Pons (tissue), 1 donor: Measurements from ENCODE around the gene UAP1L1.

ENCODE experiments used
- DNase-seq: peaks from one replicate; pipeline ENCODE4 v3.0.0-alpha.2; 2016; ENCODE audit warnings: low spot score

Gene UAP1L1

GRCh38 chr9:137097761-137098462 is 20.6 kb downstream of the UAP1L1 start:
- no peak for DNase-seq

DNA sequence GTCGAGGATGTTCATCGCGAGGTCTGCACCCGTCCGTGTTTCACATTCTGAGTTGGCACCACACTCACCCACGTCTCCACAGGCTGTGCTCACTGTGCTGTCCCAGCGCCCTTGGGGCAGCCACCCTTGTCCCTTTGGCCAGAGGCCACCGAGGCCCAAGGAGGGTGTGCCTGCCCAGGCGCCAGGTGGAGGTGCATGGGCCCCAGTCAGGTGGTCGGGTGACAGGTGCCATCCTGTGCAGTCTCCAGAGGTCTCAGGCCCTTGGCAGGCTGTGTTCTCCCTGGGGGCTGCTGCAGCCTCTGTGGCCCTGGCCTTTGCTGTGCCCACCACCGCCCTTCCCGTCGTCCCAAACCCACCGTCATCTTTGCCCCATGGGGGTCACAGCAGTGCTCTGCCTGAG is 21.9 kb downstream of the UAP1L1 start:
- DNase-seq = no peak

- DNase-seq = no peak
Observed at GRCh38 chr9:137103206-137103999, 26.1 kb downstream of the UAP1L1 start.

- no peak for DNase-seq
Observed at GRCh38 chr9:137105814-137106661, 28.7 kb downstream of the UAP1L1 start.

- no peak for DNase-seq
Observed at GRCh38 chr9:137106662-137107250, 29.4 kb downstream of the UAP1L1 start.

DNA sequence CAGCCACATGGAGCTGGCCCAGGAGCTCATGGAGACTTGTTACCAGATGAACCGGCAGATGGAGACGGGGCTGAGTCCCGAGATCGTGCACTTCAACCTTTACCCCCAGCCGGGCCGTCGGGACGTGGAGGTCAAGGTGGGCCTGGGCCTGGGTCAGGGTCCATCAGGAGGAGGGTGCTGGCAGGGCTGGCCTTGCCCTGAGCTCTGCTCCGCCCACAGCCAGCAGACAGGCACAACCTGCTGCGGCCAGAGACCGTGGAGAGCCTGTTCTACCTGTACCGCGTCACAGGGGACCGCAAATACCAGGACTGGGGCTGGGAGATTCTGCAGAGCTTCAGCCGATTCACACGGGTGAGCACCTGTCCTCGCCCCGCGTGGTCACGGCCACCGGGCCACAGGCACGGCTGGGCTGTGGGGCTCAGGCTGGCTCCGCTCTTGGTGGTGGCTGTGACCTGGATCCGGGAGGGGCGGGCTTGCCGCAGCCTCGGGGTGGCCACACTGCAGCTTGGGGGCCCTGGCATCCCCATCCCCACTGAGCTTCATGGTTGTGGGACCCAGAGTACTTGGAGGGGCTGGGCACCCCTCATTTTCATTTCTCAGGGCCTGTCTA is 30.1 kb downstream of the UAP1L1 start:
- DNase-seq = no peak

DNA sequence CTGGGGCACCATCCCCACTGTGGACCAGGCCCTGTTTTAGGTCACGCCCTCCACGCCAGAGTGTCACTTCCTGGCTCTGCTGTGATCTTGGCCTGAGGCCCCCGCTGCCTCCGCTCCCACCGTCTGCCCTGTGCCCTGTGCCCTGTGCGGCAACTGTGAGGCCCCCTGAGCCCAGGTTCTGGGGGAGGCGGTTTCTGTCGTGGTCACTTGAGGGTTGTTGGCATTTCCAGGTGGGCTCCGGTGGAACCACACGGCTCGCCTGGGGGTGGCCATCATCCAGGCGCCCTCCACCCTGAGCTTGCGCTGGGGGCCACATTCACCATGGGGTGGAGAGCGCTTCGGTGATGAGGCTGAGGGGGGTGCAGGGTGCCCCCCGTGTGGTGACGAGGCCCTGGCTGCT is 30.7 kb downstream of the UAP1L1 start:
- no peak for DNase-seq

- DNase-seq = no peak
Observed at GRCh38 chr9:137108608-137109249, 31.4 kb downstream of the UAP1L1 start.

GRCh38 chr9:137109250-137110146 is 32.2 kb downstream of the UAP1L1 start:
- DNase-seq = no peak

DNA sequence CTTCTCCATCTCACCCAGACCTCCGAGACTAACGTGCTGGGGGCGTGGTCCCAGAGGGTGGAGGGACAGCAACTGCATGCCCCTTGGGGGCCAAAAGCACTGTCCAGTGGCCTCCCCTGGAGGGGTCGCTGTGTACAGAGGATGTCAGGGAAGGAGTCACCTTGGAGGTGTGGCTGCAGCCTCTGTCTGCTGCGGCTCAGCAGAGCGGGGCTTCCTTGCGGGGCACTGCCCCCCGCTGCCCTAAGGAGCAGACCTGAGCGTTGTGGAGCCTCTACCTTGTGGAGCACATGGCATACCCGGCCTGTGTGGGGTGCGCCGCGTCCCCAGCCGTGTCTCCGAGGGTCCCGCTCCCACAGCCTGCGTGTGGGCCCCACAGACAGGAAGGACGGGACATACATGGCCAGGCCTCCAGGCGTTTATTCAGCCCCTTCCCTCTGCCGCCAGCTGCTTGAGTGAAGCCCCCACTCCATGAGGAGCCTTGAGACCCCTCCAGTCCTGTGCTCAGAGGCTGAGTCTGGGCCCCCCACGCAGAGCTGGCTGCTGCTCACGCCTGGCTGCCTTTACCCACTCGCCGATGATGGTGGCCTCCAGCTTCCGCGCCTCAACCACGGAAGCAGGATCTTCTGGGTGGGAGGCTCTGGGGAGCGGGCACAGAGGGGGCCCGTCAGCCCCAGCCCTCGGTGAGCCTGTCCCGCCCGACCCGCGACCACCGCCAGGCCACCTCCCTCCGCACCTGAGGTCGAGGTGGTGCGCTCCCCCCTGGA is 33.0 kb downstream of the UAP1L1 start:
- no peak for DNase-seq

GRCh38 chr9:137110911-137111787 is 33.8 kb downstream of the UAP1L1 start:
- no peak for DNase-seq

DNA sequence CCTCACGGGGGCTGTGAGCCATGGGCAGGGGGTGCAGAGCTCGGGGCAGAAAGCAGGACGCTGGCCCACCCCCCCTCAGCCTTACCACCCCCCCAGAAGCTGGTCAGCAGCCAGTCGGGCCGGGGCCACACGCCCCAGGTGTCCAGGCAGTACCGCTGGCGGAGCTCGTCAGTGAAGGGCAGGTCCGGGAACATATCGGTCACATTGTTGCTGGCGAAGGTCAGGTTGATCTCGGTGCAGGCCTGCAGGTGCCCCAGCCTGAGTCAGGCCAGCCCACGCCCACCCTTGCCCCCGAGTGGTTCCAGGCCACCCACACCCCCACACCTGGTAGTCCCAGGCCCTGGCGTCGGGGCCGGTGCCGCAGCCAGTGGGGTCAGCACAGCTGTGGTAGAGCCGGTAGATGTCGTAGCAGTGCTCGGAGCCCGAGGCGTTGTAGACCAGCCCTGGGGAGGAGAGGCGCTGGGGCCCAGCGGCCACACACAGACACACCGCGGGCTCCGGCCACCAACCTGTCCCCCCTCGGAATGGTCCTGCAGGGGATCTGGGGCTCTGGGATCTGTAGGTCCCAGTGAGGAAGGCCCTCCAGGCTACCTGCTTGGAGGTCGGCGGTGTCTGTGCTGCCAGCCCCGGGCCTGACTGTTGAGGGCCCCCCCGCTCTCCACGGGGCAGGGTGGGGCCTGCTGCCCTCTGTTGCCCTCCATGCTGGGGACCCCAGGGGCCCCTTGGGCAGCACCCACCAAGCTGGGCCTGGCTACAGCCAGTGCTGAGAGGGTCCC is 34.7 kb downstream of the UAP1L1 start:
- DNase-seq = no peak

GRCh38 chr9:137112564-137113384 is 35.5 kb downstream of the UAP1L1 start:
- no peak for DNase-seq

DNA sequence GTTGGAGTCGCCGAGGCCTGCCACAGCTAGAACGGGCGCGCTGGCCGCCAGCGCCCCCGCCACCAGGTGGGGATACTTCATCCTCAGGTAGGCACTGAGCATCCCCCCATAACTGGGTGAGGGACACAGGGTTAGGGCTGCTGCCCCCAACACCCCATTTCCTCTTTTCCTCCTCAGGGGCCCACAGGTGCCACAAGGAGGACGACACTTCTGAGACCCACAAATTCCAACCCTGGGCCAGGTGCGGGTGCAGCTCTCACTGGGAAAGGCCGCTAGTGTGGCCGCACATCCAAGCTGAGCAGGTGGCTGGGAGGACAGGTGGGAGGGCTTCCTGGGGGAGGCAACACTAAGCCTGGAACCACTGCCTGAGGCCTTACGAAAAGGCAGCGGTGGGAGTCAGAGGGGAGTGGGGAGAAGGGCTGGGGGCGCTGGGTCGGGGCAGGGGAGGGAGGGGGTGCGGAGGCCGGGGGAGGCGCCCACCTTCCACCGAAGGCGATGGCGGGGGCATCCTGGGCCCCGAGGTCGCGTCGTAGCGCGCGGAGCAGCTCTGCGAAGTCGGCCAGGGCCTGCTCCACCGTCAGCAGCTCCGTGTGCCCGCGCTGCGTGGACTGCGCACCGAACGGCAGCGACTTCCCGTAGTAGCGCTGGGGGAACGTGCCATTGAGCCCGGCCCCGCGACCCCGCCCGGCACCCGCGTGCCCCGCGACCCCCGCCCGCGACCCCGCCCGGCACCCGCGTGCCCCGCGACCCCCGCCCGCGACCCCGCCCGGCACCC is 36.3 kb downstream of the UAP1L1 start:
- DNase-seq = no peak

GRCh38 chr9:137114220-137114612 is 36.9 kb downstream of the UAP1L1 start:
- DNase-seq = no peak
